K562 (cell line): ENCODE data around the gene FAR2. TPM values are rescaled to one million over a fixed set of nuclear protein-coding genes. Genes with fewer than 3 reads are reported as not detected.

Source experiments
- ATAC-seq: fragments of 200-7000 bp; cut with Tn5 transposase; 3 replicates; pipeline ENCODE4 v1.9.1; 2020; ENCODE audit warnings: moderate library complexity
- BruUV-seq: library from RNA; stranded (reverse); fragments of 400-500 nt; replicated peaks from 2 replicates; lab custom pipeline; 2021; lab: Mats Ljungman, UMichigan
- CTCF ChIA-PET: fragments of 300-600 bp; formaldehyde crosslinking; extraction: SDS; loops from one replicate; lab custom pipeline; 2021; ENCODE audit warnings: low intra/inter-chr PET ratio; lab: Yijun Ruan, JAX
- POLR2A ChIA-PET: fragments of 300-600, 350-650 bp; sonication (Branson Sonifier 250); formaldehyde crosslinking; extraction: SDS; loops from one replicate; lab custom pipeline; 2021; ENCODE audit warnings: antibody characterized with exemption, inconsistent platforms; lab: Yijun Ruan, JAX
- DNase-seq, 4 experiments: peaks; one replicate each; pipeline versions ENCODE4 v3.0.0 to v3.0.0-alpha.2; 2011 to 2018; ENCODE audit warnings: low spot score in 3 of 4, mixed read lengths in 3 of 4; ENCODE audit errors: extremely low read depth in 1 of 4
- FAIRE-seq: peaks from 2 replicates; lab custom pipeline; 2011; peaks lifted over from hg19 to GRCh38; lab: Jason Lieb, UNC
- H2AFZ ChIP-seq: 2 replicates; pipeline ENCODE4 v1.6.0; 2011; ENCODE audit warnings: low read depth, low read length, control low read depth, inconsistent platforms
- H3K27ac ChIP-seq: fragments of 200-600 bp; 3 replicates; pipeline ENCODE4 v1.8.0; 2011; ENCODE audit warnings: low read depth, mild to moderate bottlenecking, control low read depth, inconsistent platforms, low read length, moderate library complexity, mixed read lengths; ENCODE audit errors: extremely low read depth
- H3K27me3 ChIP-seq, 2 experiments: fragments of 300-600 bp in 1 of 2; 2 replicates in 1 of 2; 3 replicates in 1 of 2; pipeline versions ENCODE4 v1.6.0 to v1.8.0; 2011; ENCODE audit warnings: inconsistent platforms in 2 of 2, low read length in 2 of 2, mild to moderate bottlenecking in 1 of 2, mixed read lengths in 1 of 2, moderate library complexity in 1 of 2; ENCODE audit not compliant: control insufficient read depth in 2 of 2, insufficient read depth in 2 of 2
- H3K36me3 ChIP-seq: fragments of 300-600 bp; 3 replicates; pipeline ENCODE4 v1.8.0; 2011; ENCODE audit warnings: mild to moderate bottlenecking, low read length, inconsistent platforms; ENCODE audit not compliant: control insufficient read depth, insufficient read depth
- H3K4me1 ChIP-seq, 2 experiments: fragments of 200-600 bp in 1 of 2; replicated peaks in 1 of 2; 2 replicates in 1 of 2; 3 replicates in 1 of 2; pipeline versions ENCODE4 v1.5.1 to v1.8.0; 2011; ENCODE audit warnings: inconsistent platforms in 2 of 2, low read length in 2 of 2, mild to moderate bottlenecking in 1 of 2, mixed read lengths in 1 of 2, moderate library complexity in 1 of 2; ENCODE audit not compliant: control insufficient read depth in 2 of 2, insufficient read depth in 2 of 2
- H3K4me2 ChIP-seq: 2 replicates; pipeline ENCODE4 v1.6.1; 2011; ENCODE audit warnings: low read length, control low read depth, inconsistent platforms, mixed read lengths; ENCODE audit not compliant: insufficient read depth
- H3K4me3 ChIP-seq: fragments of 200-600 bp; sonication (generic), shearing (Covaris generic); 2 replicates; pipeline ENCODE4 v1.5.1; 2016; ENCODE audit warnings: control low read depth, inconsistent platforms
- H3K79me2 ChIP-seq: fragments of 200-600 bp; 3 replicates; pipeline ENCODE4 v1.8.0; 2011; ENCODE audit warnings: low read length, inconsistent platforms; ENCODE audit not compliant: control insufficient read depth, insufficient read depth
- H3K9ac ChIP-seq, 2 experiments: 2 replicates each; pipeline versions ENCODE4 v1.6.0 to v1.6.1; 2011; ENCODE audit warnings: low read depth in 2 of 2, low read length in 2 of 2, control low read depth in 1 of 2, inconsistent platforms in 1 of 2, mild to moderate bottlenecking in 1 of 2, mixed read lengths in 1 of 2; ENCODE audit not compliant: insufficient read depth in 1 of 2
- H3K9me1 ChIP-seq: one replicate; pipeline ENCODE4 v1.6.0; 2011; ENCODE audit warnings: inconsistent platforms, mild to moderate bottlenecking, low read length, moderate library complexity; ENCODE audit not compliant: control insufficient read depth, insufficient read depth
- H3K9me3 ChIP-seq: replicated peaks from 2 replicates; pipeline ENCODE4 v1.5.1; 2011; ENCODE audit warnings: low read depth, low read length, inconsistent platforms; ENCODE audit not compliant: control insufficient read depth, insufficient read depth
- H4K20me1 ChIP-seq: replicated peaks from 2 replicates; pipeline ENCODE4 v1.6.1; 2011; ENCODE audit warnings: low read length, inconsistent platforms, mixed read lengths; ENCODE audit not compliant: control insufficient read depth, insufficient read depth
- ATF1 ChIP-seq, 2 experiments: fragments of 450-650 bp in 1 of 2; IDR thresholded peaks; 2 replicates each; pipeline ENCODE4 v1.6.1; 2016; ENCODE audit warnings: missing compliant biosample characterization in 1 of 2, missing genetic modification characterization in 1 of 2
- PKNOX1 ChIP-seq: fragments of 450-650 bp; IDR thresholded peaks from 2 replicates; pipeline ENCODE4 v1.6.1; 2016
- ZNF518B ChIP-seq: fragments of 250-450 bp; sonication (Bioruptor Pico); IDR thresholded peaks from 2 replicates; pipeline ENCODE4 v1.5.0; 2021; ENCODE audit warnings: mild to moderate bottlenecking, moderate library complexity
- WGBS: fragments of 100-300 bp; shearing (Covaris generic); methylation state at CpG from one replicate; pipeline ENCODE4 v1.1.6; 2016; ENCODE audit warnings: low coverage, mixed read lengths; ENCODE audit not compliant: insufficient coverage; ENCODE audit errors: missing lambda C conversion rate; 5-methylcytosine and 5-hydroxymethylcytosine counted together
- in situ Hi-C: fragments of 300-500 bp; cut with MboI; formaldehyde crosslinking; loops from 4 replicates; pipeline ENCODE4 v1.15.0; 2018; ENCODE audit warnings: inconsistent platforms, mixed read lengths
- intact Hi-C: fragments of 100-400 bp; cut with micrococcal nuclease; formaldehyde crosslinking; loops from 2 replicates; pipeline ENCODE4 v1.14.2; 2022
- polyA plus RNA-seq, 8 experiments: library from polyadenylated mRNA; depleted of rRNA in 4 of 8; stranded (reverse) in 5 of 8; unstranded in 3 of 8; fragments of >200 nt; fragmentation: Nextera tagmentation in 2 of 8; fragmentation: Illumina TruSeq in 1 of 8; extraction: Ambion mirVana in 2 of 8; extraction: Trizol in 1 of 8; gene quantifications; 2 replicates each; pipeline versions ENCODE4 v1.2.1 to v1.2.3, GENCODE V29; 2011 to 2014; ENCODE audit warnings: inconsistent platforms in 1 of 8, missing spikeins in 1 of 8
- total RNA-seq, 7 experiments: library from RNA; depleted of rRNA in 6 of 7; stranded (reverse); fragments of >200 nt in 6 of 7; fragmentation: Illumina TruSeq in 2 of 7; extraction: Trizol in 2 of 7; gene quantifications; 2 replicates each; pipeline versions ENCODE4 v1.2.1 to v1.2.3, GENCODE V29; 2011 to 2021; ENCODE audit warnings: low replicate concordance in 1 of 7

FAR2 gene
- total and polyA plus RNA-seq, 9 of the 15 experiments (the other 6 are each of a cell fraction or from before 2014, with no cell fraction given), result 5.0 to 13.4 (median 8.5) TPM

- TF ChIP-seq ZNF518B (CRISPR knock-in tag), result no peak
These were observed 708 bp downstream of the FAR2 start (continued) for GRCh38 chr12:29149691-29150281.

- FAIRE-seq (no peak), ATAC-seq (no peak), DNase-seq (no peak)
- H3K79me2 ChIP-seq, result peaks cover 5% of the 10 kb centered on the region; the same call in 1 of the 3 replicates
- in situ Hi-C loops, result no loop called here
- H2AFZ ChIP-seq, result no peak overlapping the region
- no peaks in the 10 kb centered on the region for H4K20me1 ChIP-seq
- peak overlapping the region; percentile 47 for H3K4me3 ChIP-seq
- H3K9me3 ChIP-seq, result no peaks in the 10 kb centered on the region
- H3K27me3 ChIP-seq, result no peaks in the 10 kb centered on the region
- H3K9me1 ChIP-seq, result no peaks in the 10 kb centered on the region
- no peaks in the 10 kb centered on the region for H3K36me3 ChIP-seq
- CTCF ChIA-PET, result no interaction called here
- H3K4me2 ChIP-seq, result peak overlapping the region; percentile 64
- 25% methylated on average over 7 of the region's 7 CpGs for WGBS
- no peak overlapping the region for H3K27ac ChIP-seq
- TSS peak; percentile 37 for BruUV-seq
- intact Hi-C loops, result no loop called here
- H3K9ac ChIP-seq, result peak overlapping the region in 1 of 2 experiments; percentile 65; a peak in 1 of 4 replicates
- peaks cover 2 to 13% of the 10 kb centered on the region in 2 experiments; a peak in 3 of 5 replicates for H3K4me1 ChIP-seq
- TF ChIP-seq ATF1 (CRISPR knock-in tag; IDR thresholded peaks at IDR 0.05) (no peak), ATF1 (tag; IDR thresholded peaks at IDR 0.05) (no peak), PKNOX1 (peak; percentile 42; the same call in 1 of the 2 replicates)
- TF ChIP-seq, all 486 proteins: peak for 1
- POLR2A ChIA-PET, result interaction anchor here (1.0 kb wide), 1 partner anchor 9 kb away, joined by 4 read pairs; no protein-coding TSS in a partner anchor
These were observed 1.4 kb downstream of the FAR2 start for GRCh38 chr12:29150462-29150861.
